HEK293 (cell line): ENCODE measurements around the gene ABCG4.
A peak's percentile ranks its signal among the peaks of the same experiment; 100 is the strongest.

Source experiments
- CTCF ChIA-PET: fragments of 350-600 bp; formaldehyde crosslinking; extraction: SDS; loops from one replicate; lab custom pipeline; 2021; ENCODE audit warnings: antibody characterized with exemption; lab: Yijun Ruan, JAX
- POLR2A ChIA-PET: fragments of 300-600 bp; formaldehyde crosslinking; extraction: SDS; loops from one replicate; lab custom pipeline; 2020; ENCODE audit warnings: antibody characterized with exemption, inconsistent platforms; lab: Yijun Ruan, JAX
- H3K27ac ChIP-seq: fragments of 200-500 bp; sonication (Bioruptor generic); 2 replicates; pipeline ENCODE4 v1.5.1; 2014; ENCODE audit warnings: low read depth, low read length, control low read depth, inconsistent platforms; ENCODE audit errors: extremely low read depth
- H3K36me3 ChIP-seq, 2 experiments: fragments of 200-500 bp in 1 of 2; sonication (Bioruptor generic) in 1 of 2; 1 replicate in 1 of 2; 2 replicates in 1 of 2; pipeline ENCODE4 v1.5.1; 2014 to 2017; ENCODE audit warnings: inconsistent platforms in 2 of 2, low read length in 2 of 2; ENCODE audit not compliant: control insufficient read depth in 2 of 2, insufficient read depth in 1 of 2
- H3K4me1 ChIP-seq: fragments of 200-500 bp; sonication (Bioruptor generic); 2 replicates; pipeline ENCODE4 v1.5.1; 2014; ENCODE audit warnings: mild to moderate bottlenecking, low read length, inconsistent platforms; ENCODE audit not compliant: control insufficient read depth, insufficient read depth
- H3K4me3 ChIP-seq: 2 replicates; pipeline ENCODE4 v1.5.1; 2011; ENCODE audit warnings: low read depth, mild to moderate bottlenecking, control low read depth, low read length, moderate library complexity
- H3K9me3 ChIP-seq: fragments of 200-500 bp; sonication (Bioruptor generic); 2 replicates; pipeline ENCODE4 v1.5.1; 2014; ENCODE audit warnings: low read depth, low read length, inconsistent platforms; ENCODE audit not compliant: control insufficient read depth, insufficient read depth
- EGR2 ChIP-seq: fragments of 450-650 bp; formaldehyde crosslinking; IDR thresholded peaks from 2 replicates; pipeline ENCODE4 v1.5.1; 2016; ENCODE audit warnings: low read depth, missing biosample characterization, missing genetic modification characterization
- MYNN ChIP-seq: fragments of 450-650 bp; formaldehyde crosslinking; IDR thresholded peaks from 2 replicates; pipeline ENCODE4 v1.5.1; 2016; ENCODE audit warnings: missing biosample characterization, missing genetic modification characterization, borderline replicate concordance
- PRDM2 ChIP-seq: fragments of 450-650 bp; formaldehyde crosslinking; IDR thresholded peaks from 2 replicates; pipeline ENCODE4 v1.5.1; 2016; ENCODE audit warnings: missing biosample characterization, missing genetic modification characterization, borderline replicate concordance
- SP3 ChIP-seq: fragments of 450-650 bp; formaldehyde crosslinking; IDR thresholded peaks from 2 replicates; pipeline ENCODE4 v1.5.1; 2016; ENCODE audit warnings: missing biosample characterization, missing genetic modification characterization
- TRIM28 ChIP-seq: IDR thresholded peaks from 2 replicates; pipeline ENCODE4 v1.6.1; 2011; ENCODE audit warnings: low read length, control low read depth, borderline replicate concordance
- ZBTB44 ChIP-seq: fragments of 450-650 bp; IDR thresholded peaks from 2 replicates; pipeline ENCODE4 v1.5.1; 2018; ENCODE audit warnings: missing biosample characterization, mild to moderate bottlenecking, missing genetic modification characterization
- ZBTB8A ChIP-seq: fragments of 450-650 bp; formaldehyde crosslinking; IDR thresholded peaks from 2 replicates; pipeline ENCODE4 v1.5.1; 2016; ENCODE audit warnings: missing biosample characterization, missing genetic modification characterization
- ZFHX2 ChIP-seq: fragments of 450-650 bp; formaldehyde crosslinking; conservative IDR thresholded peaks from 2 replicates; pipeline ENCODE4 v1.5.1; 2016; ENCODE audit warnings: missing biosample characterization, missing genetic modification characterization
- ZNF112 ChIP-seq: fragments of 450-650 bp; formaldehyde crosslinking; IDR thresholded peaks from 2 replicates; pipeline ENCODE4 v1.5.0; 2017; ENCODE audit warnings: missing biosample characterization, missing genetic modification characterization
- ZNF157 ChIP-seq: fragments of 450-650 bp; formaldehyde crosslinking; IDR thresholded peaks from 2 replicates; pipeline ENCODE4 v1.5.1; 2016; ENCODE audit warnings: missing biosample characterization, missing genetic modification characterization
- ZNF23 ChIP-seq: fragments of 450-650 bp; formaldehyde crosslinking; IDR thresholded peaks from 2 replicates; pipeline ENCODE4 v1.5.1; 2016; ENCODE audit warnings: missing biosample characterization, missing genetic modification characterization, borderline replicate concordance
- ZNF280D ChIP-seq: fragments of 450-650 bp; formaldehyde crosslinking; IDR thresholded peaks from 2 replicates; pipeline ENCODE4 v1.5.1; 2016; ENCODE audit warnings: missing biosample characterization, missing genetic modification characterization
- ZNF311 ChIP-seq: fragments of 450-650 bp; formaldehyde crosslinking; IDR thresholded peaks from 2 replicates; pipeline ENCODE4 v1.5.1; 2017; ENCODE audit warnings: missing biosample characterization, missing genetic modification characterization, borderline replicate concordance
- ZNF391 ChIP-seq: fragments of 450-650 bp; formaldehyde crosslinking; IDR thresholded peaks from 2 replicates; pipeline ENCODE4 v1.5.1; 2016; ENCODE audit warnings: low read depth, missing biosample characterization, missing genetic modification characterization, borderline replicate concordance
- ZNF416 ChIP-seq: fragments of 450-650 bp; formaldehyde crosslinking; IDR thresholded peaks from 2 replicates; pipeline ENCODE4 v1.5.1; 2016; ENCODE audit warnings: missing biosample characterization, missing genetic modification characterization
- ZNF514 ChIP-seq: fragments of 450-650 bp; formaldehyde crosslinking; IDR thresholded peaks from 2 replicates; pipeline ENCODE4 v1.5.1; 2016; ENCODE audit warnings: missing biosample characterization, missing genetic modification characterization
- ZNF561 ChIP-seq: fragments of 450-650 bp; IDR thresholded peaks from 2 replicates; pipeline ENCODE4 v1.5.1; 2018; ENCODE audit warnings: missing biosample characterization, missing genetic modification characterization, borderline replicate concordance
- ZNF701 ChIP-seq: fragments of 450-650 bp; formaldehyde crosslinking; IDR thresholded peaks from 2 replicates; pipeline ENCODE4 v1.5.1; 2016; ENCODE audit warnings: missing biosample characterization, missing genetic modification characterization
- ZNF704 ChIP-seq: fragments of 450-650 bp; formaldehyde crosslinking; IDR thresholded peaks from 2 replicates; pipeline ENCODE4 v1.5.1; 2016; ENCODE audit warnings: missing biosample characterization, missing genetic modification characterization

ABCG4 gene

GRCh38 chr11:119167933-119168332 lies 19.1 kb downstream of the ABCG4 start:
- CTCF ChIA-PET, result interaction anchor here (0.6 to 0.7 kb wide), 5 partner anchors 28 to 852 kb away, joined by 3 to 4 read pairs (median 3); no protein-coding TSS in a partner anchor
- Histone ChIP-seq H3K9me3 (no peaks in the 10 kb centered on the region), H3K4me1 (no peaks in the 10 kb centered on the region), H3K36me3 (no peaks in the 10 kb centered on the region), H3K27ac (no peak overlapping the region), H3K4me3 (no peak overlapping the region)
- POLR2A ChIA-PET, result no interaction called here
- TF ChIP-seq ZFHX2 (tag by site-specific recombination) (peak; percentile 77), ZNF23 (tag by site-specific recombination) (no peak), EGR2 (tag by site-specific recombination) (peak; percentile 67)

- peak within 1 kb of the TSS; percentile 82 for H3K27ac ChIP-seq
- POLR2A ChIA-PET, result interaction anchor here (0.7 to 1.6 kb wide), 12 partner anchors 9 to 207 kb away, joined by 3 to 9 read pairs (median 4); partner anchors contain the start of genes ABCG4 and HINFP
- H3K36me3 ChIP-seq, result peaks cover 0 to 4% of the 10 kb centered on the region in 2 experiments; a peak in 1 of 3 replicates
- no peaks in the 10 kb centered on the region for H3K4me1 ChIP-seq
- CTCF ChIA-PET, result interaction anchor here (0.6 to 2.0 kb wide), 15 partner anchors 9 to 170 kb away, joined by 3 to 11 read pairs (median 4); no protein-coding TSS in a partner anchor
- H3K9me3 ChIP-seq, result no peaks in the 10 kb centered on the region
- peak within 1 kb of the TSS; percentile 83 for H3K4me3 ChIP-seq
- TF ChIP-seq ZNF416, result no peak
- TF ChIP-seq ZNF391 (tag by site-specific recombination), result peak; percentile 76; the same call in 1 of the 2 replicates
- TF ChIP-seq ZNF704, result no peak
- TF ChIP-seq ZNF280D (tag by site-specific recombination), result peak; percentile 91; the same call in 1 of the 2 replicates
- no peak for TF ChIP-seq ZNF311 (tag by site-specific recombination)
- TF ChIP-seq ZNF514, result no peak
- TF ChIP-seq SP3 (tag by site-specific recombination), result 0 out of 2 replicates have a peak, but pooled peaks have one; percentile 19
- TF ChIP-seq ZNF157, result no peak
- TF ChIP-seq ZNF112 (tag by site-specific recombination), result no peak
- TF ChIP-seq ZNF561 (tag by site-specific recombination), result peak; percentile 57; the same call in 1 of the 2 replicates
- TF ChIP-seq MYNN (tag by site-specific recombination), result no peak
- TF ChIP-seq ZBTB8A (tag by site-specific recombination), result peak; percentile 81
- peak; percentile 63; the same call in 1 of the 2 replicates for TF ChIP-seq TRIM28
- TF ChIP-seq ZNF701 (tag by site-specific recombination), result no peak
- no peak for TF ChIP-seq PRDM2 (tag by site-specific recombination)
- no peak for TF ChIP-seq ZBTB44 (tag by site-specific recombination)
Measured at GRCh38 chr11:119168471-119169281, 19.8 kb downstream of the ABCG4 start, which contains the start of gene NLRX1. TSS of gene NLRX1 (plus strand) at chr11:119168725. CDS start at chr11:119171404, 2,679 bp downstream.
